ENCODE measurements around the gene SLC35F6. TPM values are rescaled to one million over a fixed set of nuclear protein-coding genes. Genes with fewer than 3 reads are reported as not detected.

SLC35F6 gene
- total RNA-seq: 19.9 TPM
- long read RNA-seq, transcript SLC35F6-201 (6 exons, 3,898 nt): major isoform, 11 of 11 reads
- long read RNA-seq, partial matches to known transcripts: 0 of 11 reads
- long read RNA-seq, other reads (novel, unspliced or antisense): 0 of 11 reads

DNA sequence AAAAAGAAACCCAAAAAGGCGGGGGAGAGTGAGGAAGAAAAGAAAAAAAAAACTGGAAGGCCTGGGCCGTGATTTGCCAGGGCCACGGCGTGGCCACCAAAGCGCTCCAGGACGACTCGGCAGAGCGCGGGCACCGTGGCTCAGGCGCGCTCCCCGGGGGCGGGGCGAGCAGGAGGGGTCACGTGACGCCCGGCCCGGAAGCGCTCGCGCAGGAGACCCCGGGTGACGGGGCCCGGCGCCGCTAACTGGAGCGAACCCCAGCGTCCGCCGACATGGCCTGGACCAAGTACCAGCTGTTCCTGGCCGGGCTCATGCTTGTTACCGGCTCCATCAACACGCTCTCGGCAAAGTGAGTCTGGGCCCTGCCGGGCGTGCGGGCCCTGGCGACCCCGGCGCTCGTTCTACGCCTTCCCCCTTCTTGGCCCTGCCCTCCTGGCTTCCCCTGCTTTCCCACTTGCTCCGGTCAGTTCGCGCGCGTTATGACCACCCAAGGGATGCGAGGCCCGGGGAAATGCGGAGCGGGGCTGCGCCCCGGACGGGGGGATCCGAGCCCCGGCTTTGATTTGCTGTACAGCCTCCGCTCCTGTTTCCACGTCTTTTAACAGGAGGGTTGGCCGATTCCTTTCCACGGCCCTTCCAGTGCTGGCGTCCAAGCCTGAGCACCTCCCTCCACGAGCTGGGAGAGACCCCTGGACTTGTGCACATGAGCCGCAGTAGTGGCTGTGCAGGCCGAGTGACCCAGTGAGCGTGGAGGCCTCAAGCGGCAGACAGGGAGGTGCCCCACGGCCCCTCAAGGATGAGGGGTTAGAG, at the start of gene SLC35F6:
TSS of gene SLC35F6 (plus strand) at position 207 of the 810 bp plus-strand sequence. CDS start at position 273, 66 bp downstream.
- peak; percentile 93 for DNase-seq
- intact Hi-C loops (cut with micrococcal nuclease): no loop called here
- ATAC-seq: peak; percentile 95

DNA sequence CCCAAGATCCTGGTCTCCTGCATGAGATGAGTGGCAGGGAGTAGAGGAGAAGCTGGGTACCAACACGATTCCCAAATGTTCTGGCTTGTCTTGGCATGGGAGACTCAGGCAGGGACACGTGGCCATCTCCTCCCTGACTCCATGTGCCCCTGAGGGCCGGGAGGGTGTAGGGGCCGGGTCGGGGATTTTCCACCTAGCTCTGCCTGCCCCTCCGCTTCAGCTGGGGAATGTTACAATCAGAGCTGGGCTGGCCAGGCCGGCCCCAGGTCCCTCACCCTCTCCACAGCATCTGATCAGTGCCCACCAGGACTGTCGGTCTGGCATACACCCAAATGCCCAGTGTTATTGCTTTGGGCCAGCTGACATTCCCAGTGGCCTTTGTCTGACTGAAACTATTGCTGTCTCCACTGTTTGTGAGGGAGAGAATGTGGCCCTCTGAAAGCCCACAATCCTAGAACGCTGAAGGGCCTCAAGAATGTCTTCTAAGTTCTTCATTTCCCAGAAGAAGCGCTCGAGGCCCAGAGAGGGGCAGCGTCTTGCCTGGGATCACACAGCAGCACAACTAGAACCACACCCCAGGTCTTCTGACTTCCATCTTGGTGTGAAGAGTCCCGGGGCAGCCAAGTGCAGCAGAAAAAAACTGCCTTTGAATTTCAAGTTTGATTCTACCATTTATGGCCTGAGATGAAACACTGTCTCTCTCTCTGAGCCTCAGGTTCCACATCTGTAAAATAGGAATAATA, 48.4 kb upstream of the SLC35F6 start:
- intact Hi-C loops (cut with micrococcal nuclease): no loop called here
- ATAC-seq: no peak
- no peak for DNase-seq

- intact Hi-C loops (cut with micrococcal nuclease): no loop called here
- no peak for DNase-seq
- ATAC-seq: no peak
These were observed 47.7 kb upstream of the SLC35F6 start for GRCh38 chr2:26716340-26716739.

DNA sequence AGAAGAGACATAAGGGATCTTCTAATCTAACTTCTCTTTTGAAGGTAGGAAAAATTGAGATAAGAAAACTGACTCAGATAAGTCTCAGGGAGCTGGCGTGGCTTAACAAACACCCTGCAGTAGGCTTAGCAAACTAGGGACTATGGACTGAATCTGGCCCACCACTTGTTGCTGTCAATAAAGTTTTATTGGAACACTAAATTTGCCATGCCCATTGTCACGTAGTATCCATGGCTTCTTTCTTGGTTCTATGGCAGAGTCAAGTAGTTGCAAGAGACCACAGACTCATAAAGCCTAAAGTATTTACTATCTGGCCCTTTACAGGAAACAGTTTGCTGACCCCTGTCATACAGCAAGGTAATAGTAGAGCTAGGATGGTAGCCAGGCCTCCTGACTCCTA, 47.3 kb upstream of the SLC35F6 start:
- ATAC-seq: no peak
- DNase-seq: no peak
- intact Hi-C loops (cut with micrococcal nuclease): no loop called here

DNA sequence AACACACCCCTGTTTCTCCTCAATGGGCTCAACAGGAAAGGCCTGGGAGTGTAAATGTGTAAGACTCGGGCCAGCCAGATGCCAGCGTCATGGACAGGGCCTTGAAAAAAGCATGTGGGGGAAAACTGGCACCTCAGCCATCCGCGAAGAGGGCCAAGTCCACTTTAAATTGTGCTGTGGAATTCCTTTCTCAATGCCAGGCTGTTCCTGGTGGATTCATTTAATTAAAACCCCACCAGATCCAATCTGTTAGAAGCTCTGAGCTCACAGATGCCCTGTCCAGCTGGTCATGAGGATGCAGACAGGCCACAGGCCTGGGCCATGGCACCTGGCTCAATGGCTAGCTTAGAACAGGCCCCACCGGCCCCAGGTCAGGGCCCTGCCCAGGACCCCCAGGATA, 46.7 kb upstream of the SLC35F6 start:
- intact Hi-C loops (cut with micrococcal nuclease): no loop called here
- ATAC-seq (no peak), DNase-seq (no peak)

GRCh38 chr2:26718949-26719686, 45.0 kb upstream of the SLC35F6 start:
- no peak for ATAC-seq
- intact Hi-C loops (cut with micrococcal nuclease): no loop called here
- no peak for DNase-seq

GRCh38 chr2:26720322-26721114, 43.6 kb upstream of the SLC35F6 start:
- ATAC-seq (peak; percentile 85), DNase-seq (peak; percentile 94)
- intact Hi-C loops (cut with micrococcal nuclease): no loop called here

- intact Hi-C loops (cut with micrococcal nuclease): no loop called here
- ATAC-seq (no peak), DNase-seq (no peak)
These were observed 42.7 kb upstream of the SLC35F6 start for GRCh38 chr2:26721115-26722032.

- intact Hi-C loops (cut with micrococcal nuclease): no loop called here
- no peak for DNase-seq
- ATAC-seq: no peak
These were observed 41.8 kb upstream of the SLC35F6 start for GRCh38 chr2:26722328-26722727.

DNA sequence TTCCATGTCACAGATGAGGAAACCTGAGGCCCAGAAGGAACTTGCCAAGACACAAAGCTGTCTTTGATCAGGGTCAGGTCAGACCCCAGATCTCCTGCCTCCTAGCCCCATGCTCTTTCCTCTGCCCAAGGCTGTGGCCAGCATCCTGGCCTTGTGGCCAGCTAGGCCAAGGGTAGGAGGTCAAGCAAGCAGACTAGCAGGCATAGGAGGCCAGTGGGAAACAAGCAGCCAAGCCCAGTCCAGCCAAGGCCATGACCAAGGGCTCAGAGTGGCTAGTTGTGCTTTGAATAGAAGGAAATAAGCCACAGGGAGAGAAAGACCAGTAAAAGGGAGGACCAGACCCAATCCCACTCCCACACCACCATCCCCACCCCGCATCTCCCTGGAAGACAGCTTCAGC, 41.2 kb upstream of the SLC35F6 start:
- intact Hi-C loops (cut with micrococcal nuclease): no loop called here
- no peak for DNase-seq
- no peak for ATAC-seq

GRCh38 chr2:26723475-26723874, 40.6 kb upstream of the SLC35F6 start:
- intact Hi-C loops (cut with micrococcal nuclease): no loop called here
- DNase-seq: no peak

GRCh38 chr2:26723991-26724750, 39.9 kb upstream of the SLC35F6 start:
- intact Hi-C loops (cut with micrococcal nuclease): no loop called here
- DNase-seq (peak; percentile 76), ATAC-seq (peak; percentile 45)

More at GRCh38 chr2:26723475-26723874, 40.6 kb upstream of the SLC35F6 start:
- ATAC-seq: no peak

DNA sequence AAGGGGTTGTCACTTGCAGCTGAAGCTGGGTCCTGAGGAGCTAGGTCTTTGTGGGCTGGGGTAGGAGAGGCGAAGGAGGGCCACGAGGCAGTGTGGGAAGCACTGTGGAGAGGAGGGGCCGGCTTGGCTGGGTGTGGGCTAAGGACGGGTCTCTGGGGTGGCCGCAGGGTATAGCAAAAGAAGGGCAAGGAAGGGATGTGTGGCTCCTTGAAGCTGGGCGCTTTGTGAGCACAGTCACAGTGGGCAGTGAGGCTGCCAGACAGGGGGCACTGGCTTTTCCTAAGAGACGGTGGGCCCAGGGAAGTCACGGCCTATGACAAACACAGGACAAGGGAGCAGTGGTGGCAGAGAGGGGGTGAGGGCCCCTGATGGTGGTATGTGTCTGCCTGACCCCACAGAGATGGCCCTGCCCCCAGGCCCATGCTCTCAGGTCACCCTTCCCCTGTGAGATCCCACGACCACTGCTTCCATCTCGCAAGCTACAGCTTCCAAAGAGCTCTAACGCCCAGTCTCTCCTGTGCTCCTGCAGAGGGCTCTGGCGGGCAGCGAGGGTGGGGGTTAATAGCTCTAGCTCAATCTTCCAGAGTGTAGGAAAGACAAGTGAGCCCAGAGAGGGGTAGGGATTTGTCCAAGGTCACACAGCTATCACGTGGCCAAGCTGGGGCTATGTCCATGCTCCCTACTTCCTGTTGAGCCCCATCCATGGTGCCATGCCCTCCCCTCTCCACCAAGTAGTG, 39.1 kb upstream of the SLC35F6 start:
- no peak for DNase-seq
- peak; percentile 0 for ATAC-seq
- intact Hi-C loops (cut with micrococcal nuclease): no loop called here

GRCh38 chr2:26725521-26725820, 38.6 kb upstream of the SLC35F6 start:
- ATAC-seq (peak; percentile 53), DNase-seq (peak; percentile 63)
- intact Hi-C loops (cut with micrococcal nuclease): no loop called here

DNA sequence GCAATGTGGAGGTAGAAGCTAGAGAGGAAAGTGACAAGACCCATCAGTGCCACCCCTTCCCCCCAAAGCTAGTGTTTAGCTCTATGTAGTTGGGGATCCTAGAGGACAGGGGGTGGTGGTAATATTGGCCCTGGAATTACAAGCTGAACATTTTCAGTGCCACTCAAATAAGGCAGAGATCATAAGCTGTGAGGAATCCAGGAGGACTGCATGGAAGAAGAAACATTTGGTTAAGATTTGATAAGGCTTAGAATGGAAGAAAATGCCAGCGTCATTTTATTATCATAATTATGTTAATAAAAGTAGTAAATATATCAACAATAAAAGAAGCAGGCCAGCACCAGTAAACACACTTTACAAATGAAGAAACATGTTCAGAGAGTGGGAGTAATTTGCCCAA, 37.9 kb upstream of the SLC35F6 start:
- DNase-seq (no peak), ATAC-seq (no peak)
- intact Hi-C loops (cut with micrococcal nuclease): no loop called here

DNA sequence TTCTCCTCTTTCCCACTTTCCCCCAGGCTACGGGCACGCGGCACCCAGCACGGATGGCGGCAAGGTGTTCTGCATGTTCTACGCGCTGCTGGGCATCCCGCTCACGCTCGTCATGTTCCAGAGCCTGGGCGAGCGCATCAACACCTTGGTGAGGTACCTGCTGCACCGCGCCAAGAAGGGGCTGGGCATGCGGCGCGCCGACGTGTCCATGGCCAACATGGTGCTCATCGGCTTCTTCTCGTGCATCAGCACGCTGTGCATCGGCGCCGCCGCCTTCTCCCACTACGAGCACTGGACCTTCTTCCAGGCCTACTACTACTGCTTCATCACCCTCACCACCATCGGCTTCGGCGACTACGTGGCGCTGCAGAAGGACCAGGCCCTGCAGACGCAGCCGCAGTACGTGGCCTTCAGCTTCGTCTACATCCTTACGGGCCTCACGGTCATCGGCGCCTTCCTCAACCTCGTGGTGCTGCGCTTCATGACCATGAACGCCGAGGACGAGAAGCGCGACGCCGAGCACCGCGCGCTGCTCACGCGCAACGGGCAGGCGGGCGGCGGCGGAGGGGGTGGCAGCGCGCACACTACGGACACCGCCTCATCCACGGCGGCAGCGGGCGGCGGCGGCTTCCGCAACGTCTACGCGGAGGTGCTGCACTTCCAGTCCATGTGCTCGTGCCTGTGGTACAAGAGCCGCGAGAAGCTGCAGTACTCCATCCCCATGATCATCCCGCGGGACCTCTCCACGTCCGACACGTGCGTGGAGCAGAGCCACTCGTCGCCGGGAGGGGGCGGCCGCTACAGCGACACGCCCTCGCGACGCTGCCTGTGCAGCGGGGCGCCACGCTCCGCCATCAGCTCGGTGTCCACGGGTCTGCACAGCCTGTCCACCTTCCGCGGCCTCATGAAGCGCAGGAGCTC, 36.2 kb upstream of the SLC35F6 start:
- no peak for ATAC-seq
- intact Hi-C loops (cut with micrococcal nuclease): no loop called here
- no peak for DNase-seq
